Suprapubic skin (tissue), 4 donors: Measurements from ENCODE around the gene INF2.

Experiments
- CTCF ChIP-seq, 2 donors: fragments of 200-600 bp in 1 of 2; fragments of 450-650 bp in 1 of 2; sonication (generic) in 1 of 2; IDR thresholded peaks; one replicate each; pipeline ENCODE4 v1.5.1; 2016 to 2019; ENCODE audit warnings: antibody characterized with exemption in 2 of 2, mild to moderate bottlenecking in 1 of 2, moderate library complexity in 1 of 2
- POLR2A ChIP-seq, 2 donors: fragments of 450-650 bp; IDR thresholded peaks; one replicate each; pipeline ENCODE4 v1.6.1; 2017; ENCODE audit warnings: antibody characterized with exemption in 2 of 2, mild to moderate bottlenecking in 2 of 2, moderate library complexity in 2 of 2
- POLR2AphosphoS5 ChIP-seq, 3 donors: sonication (generic); formaldehyde crosslinking; IDR thresholded peaks; one replicate each; pipeline ENCODE4 v1.6.1; 2017; ENCODE audit warnings: antibody characterized with exemption in 3 of 3

GRCh38 chr14:104707608-104708595, 18.5 kb downstream of the INF2 start:
- TF ChIP-seq POLR2A (IDR thresholded peaks at IDR 0.05) (no peak), CTCF (IDR thresholded peaks at IDR 0.05) (no peak), POLR2AphosphoS5 (IDR thresholded peaks at IDR 0.05) (no peak)
